HG02759 (cell line): ENCODE data around the gene IL17RA.
A peak's percentile ranks its signal among the peaks of the same experiment; 100 is the strongest.

Experiments
- ATAC-seq: cut with Tn5 transposase; IDR thresholded peaks from one replicate; pipeline ENCODE4 v1.9.1; 2021; ENCODE audit warnings: mild to moderate bottlenecking, moderate library complexity; ENCODE audit not compliant: unreplicated experiment

Gene IL17RA

GRCh38 chr22:17149076-17149815, 64.4 kb downstream of the IL17RA start:
- no peak for ATAC-seq

DNA sequence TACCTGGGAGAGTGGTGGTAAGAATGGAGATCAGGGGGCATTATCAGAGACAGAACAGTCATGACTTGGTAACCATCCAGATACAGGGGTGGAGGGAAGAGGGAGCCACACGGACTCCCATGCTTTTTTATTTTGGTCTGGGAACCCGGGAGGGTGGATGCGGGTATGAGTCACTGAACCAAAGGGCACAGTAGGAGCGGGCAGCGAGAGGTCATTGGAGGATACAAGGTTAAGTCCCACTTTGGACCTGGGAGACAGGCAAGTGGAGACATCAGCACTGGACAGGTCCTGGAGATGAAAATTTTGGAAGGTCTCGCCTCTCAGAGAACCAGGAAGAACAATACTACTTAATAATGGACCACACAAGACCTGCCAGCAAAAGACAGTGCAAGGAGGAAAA, 67.5 kb downstream of the IL17RA start:
- no peak for ATAC-seq

DNA sequence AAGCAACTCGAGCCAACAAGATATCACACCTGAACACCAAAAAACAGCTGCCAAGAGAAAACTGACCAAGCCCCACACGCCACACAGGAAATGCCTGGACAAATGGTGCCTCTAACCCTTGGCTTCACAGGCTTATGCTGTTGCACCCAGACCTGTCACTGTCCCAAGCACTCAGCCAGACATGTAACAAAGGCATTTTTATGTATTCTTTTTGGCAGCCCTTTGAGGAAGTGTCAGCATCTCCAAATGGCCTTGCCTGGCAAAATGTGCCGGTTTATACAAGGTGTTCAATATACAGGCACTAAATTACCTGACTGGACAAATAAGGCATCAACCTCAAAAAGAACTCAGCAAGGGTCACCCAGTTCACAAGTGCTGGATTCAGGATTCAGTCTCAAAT, 68.2 kb downstream of the IL17RA start:
- ATAC-seq, result no peak

DNA sequence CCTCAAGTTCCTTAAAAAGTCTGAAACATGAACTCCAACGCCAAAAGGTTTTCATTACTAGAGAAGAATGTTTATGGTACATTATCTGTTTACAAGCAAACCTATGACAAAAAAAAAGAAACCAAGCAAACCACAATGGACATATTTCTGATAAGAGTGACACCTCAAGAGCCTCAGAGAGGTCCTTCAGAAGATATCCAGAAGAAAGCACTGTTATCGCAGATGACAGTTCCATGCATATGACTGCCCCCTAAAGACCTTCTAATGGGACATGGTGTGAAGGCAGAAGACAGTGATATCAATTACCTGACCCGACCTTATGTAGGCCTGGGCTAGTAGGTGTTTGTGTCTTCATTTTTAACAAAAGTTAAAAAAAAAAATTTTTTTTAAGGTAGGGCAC, 71.1 kb downstream of the IL17RA start:
- ATAC-seq, result no peak

DNA sequence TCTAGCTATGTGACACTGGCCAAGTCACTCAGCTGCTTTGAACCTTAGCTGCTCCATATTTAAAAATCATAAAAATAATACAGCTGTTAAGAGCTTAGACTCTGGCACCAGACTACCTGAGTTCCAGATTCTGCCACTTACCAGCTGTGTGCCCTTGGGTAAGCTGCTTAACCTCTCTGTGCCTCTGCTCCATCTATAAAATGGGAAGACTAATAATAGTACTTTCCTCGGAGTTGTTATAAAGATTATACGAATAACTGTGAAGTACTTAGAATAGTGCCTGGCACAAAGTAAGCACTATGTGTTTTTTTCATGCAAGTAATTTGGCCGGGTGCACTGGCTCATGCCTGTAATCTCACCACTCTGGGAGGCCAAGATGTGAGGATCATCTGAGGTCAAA, 72.9 kb downstream of the IL17RA start:
- no peak for ATAC-seq

DNA sequence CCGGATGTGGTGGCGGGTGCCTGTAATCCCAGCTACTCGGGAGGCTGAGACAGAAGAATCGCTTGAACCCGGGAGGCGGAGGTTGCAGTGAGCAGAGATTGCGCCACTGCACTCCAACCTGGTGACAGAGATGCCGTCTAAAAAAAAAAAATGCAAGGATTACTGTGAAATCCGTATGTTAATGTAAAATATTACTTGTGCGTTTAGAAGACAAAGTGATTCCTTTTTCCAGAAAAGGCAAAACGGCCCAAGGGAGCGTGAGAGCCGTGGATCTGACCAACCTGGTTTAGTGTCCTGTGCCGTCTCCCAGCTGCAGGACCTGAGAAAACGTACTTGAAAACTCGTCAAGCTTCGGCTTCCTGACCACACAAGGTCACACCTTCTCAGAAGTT, 73.4 kb downstream of the IL17RA start:
- no peak for ATAC-seq

DNA sequence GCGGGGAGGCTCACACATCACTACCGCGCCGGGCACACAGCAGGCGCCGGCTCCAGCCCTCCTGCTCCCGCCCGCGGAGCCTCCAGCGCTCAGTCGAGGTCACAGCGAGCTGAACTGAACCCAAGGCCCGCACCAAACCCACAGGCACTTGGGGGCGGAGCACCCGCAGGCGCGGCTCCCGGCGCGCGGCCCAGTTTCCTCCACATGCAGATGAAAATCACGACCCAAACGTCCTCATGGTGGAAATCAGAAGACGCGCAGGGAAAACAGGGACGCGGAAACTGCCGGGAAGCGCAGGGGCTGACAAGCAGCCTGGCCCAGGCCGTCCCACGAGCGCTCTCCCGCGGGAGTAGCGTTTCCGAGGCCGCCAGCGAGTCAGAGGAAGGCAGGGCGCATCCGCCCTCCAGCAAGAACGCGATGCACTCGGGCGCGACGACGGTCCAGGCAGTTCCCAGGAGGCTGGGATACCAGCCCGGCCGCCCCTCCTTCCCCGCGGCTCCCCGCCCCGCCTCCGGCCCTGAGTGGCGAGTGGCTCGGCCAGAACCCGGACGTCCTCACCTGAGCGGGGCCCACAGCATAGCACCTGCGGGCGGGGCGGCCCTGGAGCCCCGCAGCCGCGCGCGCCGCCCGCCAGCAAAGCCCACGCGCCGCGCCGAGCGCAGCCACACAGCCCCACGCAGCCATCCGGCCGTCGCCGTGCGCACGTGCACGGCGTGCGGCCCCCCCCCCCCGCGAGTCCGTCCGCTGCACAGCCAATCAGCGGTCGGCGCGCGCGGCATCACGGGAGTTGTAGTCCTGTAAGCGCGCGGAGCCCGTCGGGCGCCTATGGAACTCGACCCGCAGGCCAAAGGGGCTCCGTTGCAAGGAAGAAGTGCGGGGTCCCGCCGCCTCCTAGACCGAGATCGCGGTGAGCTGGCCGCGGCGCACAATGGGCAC, 74.0 kb downstream of the IL17RA start, which contains the start of gene HDHD5:
Gene HDHD5, minus strand, starts transcription at position 710 of the 936 bp plus-strand sequence. Its CDS starts 26 bp downstream, at position 684.
- ATAC-seq, result peak; percentile 81

DNA sequence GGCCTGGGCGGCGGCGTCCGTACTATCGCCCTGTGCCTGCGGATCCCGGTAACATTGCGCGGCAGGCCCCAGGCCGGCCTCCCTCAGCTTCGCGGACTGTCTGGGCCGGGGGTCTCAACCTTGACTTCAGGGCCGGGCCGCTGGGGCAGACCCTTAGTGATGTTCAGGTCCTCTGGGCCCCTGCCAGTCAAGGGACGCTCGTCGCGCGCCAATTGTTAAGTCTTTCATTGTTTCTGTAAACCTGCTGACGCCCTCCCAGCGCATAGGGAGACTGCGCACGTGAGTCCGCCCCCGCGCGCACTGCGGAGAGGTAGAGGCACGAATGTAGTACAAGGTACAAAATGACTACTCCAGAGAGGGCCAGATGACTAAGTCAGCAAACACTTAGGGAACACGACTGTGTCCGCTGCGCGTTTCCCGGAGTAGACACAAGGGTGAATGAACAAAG, 74.7 kb downstream of the IL17RA start:
- ATAC-seq, result peak; percentile 38

DNA sequence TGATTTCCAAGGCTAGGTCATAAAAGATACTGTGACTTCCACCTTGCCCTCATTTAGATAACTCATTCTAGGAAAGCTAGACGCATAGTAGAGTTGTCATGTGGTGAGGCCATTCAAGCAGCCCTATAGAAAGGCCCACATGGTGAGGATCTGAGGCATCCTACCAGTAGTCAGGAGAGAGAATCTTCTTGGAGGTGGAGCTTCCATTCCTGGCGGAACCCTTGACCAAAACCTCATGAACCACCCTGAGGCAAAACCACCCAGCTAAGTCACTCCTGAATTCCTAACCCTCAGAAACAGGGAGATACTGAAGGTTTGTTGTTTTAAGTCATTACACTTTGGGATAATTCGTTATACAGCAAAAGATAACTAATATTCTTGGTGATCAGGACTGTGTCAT, 77.2 kb downstream of the IL17RA start:
- no peak for ATAC-seq

DNA sequence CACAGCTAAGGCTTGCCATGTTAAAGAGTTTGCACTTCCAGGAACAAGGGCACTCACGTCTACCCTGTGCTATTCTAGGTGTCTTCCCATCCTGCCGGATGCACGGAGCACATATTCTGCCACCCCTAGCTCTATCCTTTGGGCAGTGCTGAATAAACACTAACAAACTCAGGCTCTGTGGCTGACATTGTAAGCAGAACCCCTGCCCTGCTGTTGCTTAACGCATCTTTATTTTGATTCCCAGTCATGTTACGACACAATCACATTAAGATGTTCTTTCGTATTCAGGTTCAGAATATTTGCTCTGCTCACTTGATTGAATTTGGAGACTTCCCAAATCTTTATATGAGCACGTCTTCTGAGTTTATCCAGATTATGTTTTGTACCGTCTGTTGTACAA, 77.9 kb downstream of the IL17RA start:
- no peak for ATAC-seq

DNA sequence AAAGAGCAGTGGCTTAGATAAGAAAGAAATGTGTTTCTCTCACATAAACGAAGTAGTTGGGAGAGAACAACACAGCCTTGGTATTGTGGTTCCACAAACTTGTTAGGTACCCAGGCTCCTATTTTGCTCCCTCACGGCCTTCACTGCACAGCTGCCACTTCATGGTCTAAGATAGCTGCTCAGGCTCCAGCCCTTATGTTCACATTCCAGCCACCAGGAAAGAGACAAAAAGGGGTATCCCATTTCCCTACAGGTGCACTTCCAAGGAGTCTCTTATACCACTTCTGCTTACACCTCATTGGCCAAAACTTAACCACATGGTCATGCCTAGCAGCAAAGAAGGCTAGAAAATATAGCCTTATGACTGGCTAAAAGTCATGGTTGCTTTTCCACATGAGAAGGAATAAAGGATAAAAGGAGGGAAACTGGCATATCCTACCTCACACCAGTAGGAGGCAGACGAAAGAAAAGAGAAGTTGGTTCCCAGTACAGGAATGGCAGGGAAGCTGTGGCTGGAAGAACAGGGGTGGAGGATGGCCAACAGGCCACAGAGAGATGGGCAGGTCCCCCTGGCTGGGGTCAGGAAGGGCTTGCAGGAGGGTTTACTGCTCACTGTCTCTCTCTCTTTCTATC, 79.7 kb downstream of the IL17RA start:
- ATAC-seq, result no peak
